H1 (cell line): ENCODE data around the gene APOOL. TPM values are rescaled to one million over a fixed set of nuclear protein-coding genes. Genes with fewer than 3 reads are reported as not detected.

Source experiments
- GABPA ChIP-seq: IDR thresholded peaks from 2 replicates; pipeline ENCODE4 v1.6.1; 2011; ENCODE audit warnings: mild to moderate bottlenecking, low read length, moderate library complexity, borderline replicate concordance; ENCODE audit not compliant: insufficient read depth
- polyA plus RNA-seq, 7 experiments: library from polyadenylated mRNA; depleted of rRNA in 3 of 7; stranded (reverse) in 5 of 7; unstranded in 2 of 7; fragments of >200 nt in 5 of 7; fragments of 200-250 nt in 2 of 7; gene quantifications; 1 replicate in 5 of 7; 2 replicates in 1 of 7; 4 replicates in 1 of 7; pipeline versions ENCODE4 v1.2.1 to v1.2.3, GENCODE V29; 2011 to 2013; ENCODE audit warnings: missing spikeins in 2 of 7, mixed read lengths in 2 of 7
- total RNA-seq: library from RNA; stranded (reverse); fragmentation: NEBNext Ultra II Directional; extraction: Animal tissue kit (Norgen Biotek cat#: 25700); gene quantifications from 2 replicates; pipeline ENCODE4 v1.2.1, GENCODE V29; 2021

Gene APOOL
- total and polyA plus RNA-seq, 2 of the 8 experiments (the other 6 are each of a cell fraction or from before 2014, with no cell fraction given): 2.4 to 8.1 TPM

DNA sequence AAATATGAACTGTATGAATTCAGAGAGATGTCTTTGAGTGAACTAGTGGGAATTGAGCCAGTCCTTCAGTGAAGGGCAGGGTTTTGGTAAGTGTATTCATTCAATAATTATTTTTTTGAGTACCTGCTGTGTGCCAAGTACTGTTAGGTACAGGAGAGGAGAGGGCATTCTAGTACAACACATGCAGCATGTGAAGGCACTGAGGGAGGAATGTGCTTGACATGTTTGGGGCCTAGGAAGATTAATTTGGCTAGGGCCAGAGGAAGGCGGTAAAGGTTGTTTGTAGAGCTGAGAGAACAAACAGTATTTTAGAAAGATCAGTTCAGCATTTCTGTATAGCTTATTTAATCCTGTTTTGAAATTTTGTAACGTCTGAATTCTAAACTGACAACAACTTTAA lies 27.8 kb downstream of the APOOL start (continued):
- TF ChIP-seq GABPA: no peak
